Panc1 (cell line): ENCODE data around the gene TBC1D9B.

Source experiments
- POLR2AphosphoS5 ChIP-seq: IDR thresholded peaks from 2 replicates; pipeline ENCODE4 v1.6.1; 2012; ENCODE audit warnings: mild to moderate bottlenecking, low read depth, low read length, moderate library complexity
- SIN3A ChIP-seq: IDR thresholded peaks from 2 replicates; pipeline ENCODE4 v1.6.1; 2012; ENCODE audit warnings: low read depth, mild to moderate bottlenecking, low read length, moderate library complexity, borderline replicate concordance; ENCODE audit not compliant: insufficient read depth
- TCF7L2 ChIP-seq: IDR thresholded peaks from 2 replicates; pipeline ENCODE4 v1.6.1; 2011; ENCODE audit warnings: mild to moderate bottlenecking, low read depth, low read length, inconsistent platforms
- TF ChIP-seq, protein P1 (sequence below): fragments of 450-650 bp; IDR thresholded peaks from 2 replicates; pipeline ENCODE4 v1.5.1; 2017; ENCODE audit warnings: mild to moderate bottlenecking
- TF ChIP-seq, protein P2 (sequence below), 2 experiments: IDR thresholded peaks; 2 replicates each; pipeline ENCODE4 v1.6.1; 2011 to 2012; ENCODE audit warnings: low read depth in 2 of 2, control low read depth in 1 of 2, low read length in 1 of 2, mild to moderate bottlenecking in 1 of 2, moderate library complexity in 1 of 2; ENCODE audit not compliant: insufficient read depth in 1 of 2

DNA sequence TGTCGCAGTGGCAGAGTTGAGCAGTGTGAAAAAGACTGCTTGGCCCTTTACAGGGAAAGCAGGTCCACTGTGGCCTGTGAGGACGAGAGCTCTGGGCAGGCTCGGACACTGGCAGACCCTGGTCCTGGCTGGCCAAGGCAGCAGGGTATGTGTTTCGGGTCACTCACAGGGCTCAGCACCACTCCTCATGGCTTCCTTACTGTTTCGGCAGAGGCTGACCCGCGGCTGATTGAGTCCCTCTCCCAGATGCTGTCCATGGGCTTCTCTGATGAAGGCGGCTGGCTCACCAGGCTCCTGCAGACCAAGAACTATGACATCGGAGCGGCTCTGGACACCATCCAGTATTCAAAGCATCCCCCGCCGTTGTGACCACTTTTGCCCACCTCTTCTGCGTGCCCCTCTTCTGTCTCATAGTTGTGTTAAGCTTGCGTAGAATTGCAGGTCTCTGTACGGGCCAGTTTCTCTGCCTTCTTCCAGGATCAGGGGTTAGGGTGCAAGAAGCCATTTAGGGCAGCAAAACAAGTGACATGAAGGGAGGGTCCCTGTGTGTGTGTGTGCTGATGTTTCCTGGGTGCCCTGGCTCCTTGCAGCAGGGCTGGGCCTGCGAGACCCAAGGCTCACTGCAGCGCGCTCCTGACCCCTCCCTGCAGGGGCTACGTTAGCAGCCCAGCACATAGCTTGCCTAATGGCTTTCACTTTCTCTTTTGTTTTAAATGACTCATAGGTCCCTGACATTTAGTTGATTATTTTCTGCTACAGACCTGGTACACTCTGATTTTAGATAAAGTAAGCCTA, 71.3 kb downstream of the TBC1D9B start:
- TF ChIP-seq, protein P1, sequence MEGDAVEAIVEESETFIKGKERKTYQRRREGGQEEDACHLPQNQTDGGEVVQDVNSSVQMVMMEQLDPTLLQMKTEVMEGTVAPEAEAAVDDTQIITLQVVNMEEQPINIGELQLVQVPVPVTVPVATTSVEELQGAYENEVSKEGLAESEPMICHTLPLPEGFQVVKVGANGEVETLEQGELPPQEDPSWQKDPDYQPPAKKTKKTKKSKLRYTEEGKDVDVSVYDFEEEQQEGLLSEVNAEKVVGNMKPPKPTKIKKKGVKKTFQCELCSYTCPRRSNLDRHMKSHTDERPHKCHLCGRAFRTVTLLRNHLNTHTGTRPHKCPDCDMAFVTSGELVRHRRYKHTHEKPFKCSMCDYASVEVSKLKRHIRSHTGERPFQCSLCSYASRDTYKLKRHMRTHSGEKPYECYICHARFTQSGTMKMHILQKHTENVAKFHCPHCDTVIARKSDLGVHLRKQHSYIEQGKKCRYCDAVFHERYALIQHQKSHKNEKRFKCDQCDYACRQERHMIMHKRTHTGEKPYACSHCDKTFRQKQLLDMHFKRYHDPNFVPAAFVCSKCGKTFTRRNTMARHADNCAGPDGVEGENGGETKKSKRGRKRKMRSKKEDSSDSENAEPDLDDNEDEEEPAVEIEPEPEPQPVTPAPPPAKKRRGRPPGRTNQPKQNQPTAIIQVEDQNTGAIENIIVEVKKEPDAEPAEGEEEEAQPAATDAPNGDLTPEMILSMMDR: no peak
- TF ChIP-seq POLR2AphosphoS5 (peak; percentile 35; the same call in 1 of the 2 replicates), SIN3A (no peak), TCF7L2 (no peak)
- TF ChIP-seq, protein P2, sequence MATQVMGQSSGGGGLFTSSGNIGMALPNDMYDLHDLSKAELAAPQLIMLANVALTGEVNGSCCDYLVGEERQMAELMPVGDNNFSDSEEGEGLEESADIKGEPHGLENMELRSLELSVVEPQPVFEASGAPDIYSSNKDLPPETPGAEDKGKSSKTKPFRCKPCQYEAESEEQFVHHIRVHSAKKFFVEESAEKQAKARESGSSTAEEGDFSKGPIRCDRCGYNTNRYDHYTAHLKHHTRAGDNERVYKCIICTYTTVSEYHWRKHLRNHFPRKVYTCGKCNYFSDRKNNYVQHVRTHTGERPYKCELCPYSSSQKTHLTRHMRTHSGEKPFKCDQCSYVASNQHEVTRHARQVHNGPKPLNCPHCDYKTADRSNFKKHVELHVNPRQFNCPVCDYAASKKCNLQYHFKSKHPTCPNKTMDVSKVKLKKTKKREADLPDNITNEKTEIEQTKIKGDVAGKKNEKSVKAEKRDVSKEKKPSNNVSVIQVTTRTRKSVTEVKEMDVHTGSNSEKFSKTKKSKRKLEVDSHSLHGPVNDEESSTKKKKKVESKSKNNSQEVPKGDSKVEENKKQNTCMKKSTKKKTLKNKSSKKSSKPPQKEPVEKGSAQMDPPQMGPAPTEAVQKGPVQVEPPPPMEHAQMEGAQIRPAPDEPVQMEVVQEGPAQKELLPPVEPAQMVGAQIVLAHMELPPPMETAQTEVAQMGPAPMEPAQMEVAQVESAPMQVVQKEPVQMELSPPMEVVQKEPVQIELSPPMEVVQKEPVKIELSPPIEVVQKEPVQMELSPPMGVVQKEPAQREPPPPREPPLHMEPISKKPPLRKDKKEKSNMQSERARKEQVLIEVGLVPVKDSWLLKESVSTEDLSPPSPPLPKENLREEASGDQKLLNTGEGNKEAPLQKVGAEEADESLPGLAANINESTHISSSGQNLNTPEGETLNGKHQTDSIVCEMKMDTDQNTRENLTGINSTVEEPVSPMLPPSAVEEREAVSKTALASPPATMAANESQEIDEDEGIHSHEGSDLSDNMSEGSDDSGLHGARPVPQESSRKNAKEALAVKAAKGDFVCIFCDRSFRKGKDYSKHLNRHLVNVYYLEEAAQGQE (IDR thresholded peaks at IDR 0.05; ENCODE audit: insufficient read depth in 1 of 2, low read depth in 2 of 2, low read length in 1 of 2): no peak
